HG03520 (cell line): ENCODE measurements around the gene CD82.
"Not testable (repeated sequence)": the region's sequence is repeated elsewhere in the genome, so short reads cannot be mapped to it uniquely, and the experiment has no call there.

ENCODE experiments used
- ATAC-seq: cut with Tn5 transposase; IDR thresholded peaks from one replicate; pipeline ENCODE4 v1.9.1; 2021; ENCODE audit warnings: mild to moderate bottlenecking, moderate library complexity; ENCODE audit not compliant: unreplicated experiment

CD82 gene

GRCh38 chr11:44533921-44534711 lies 31.3 kb upstream of the CD82 start:
- no peak for ATAC-seq

GRCh38 chr11:44535191-44535980 lies 30.1 kb upstream of the CD82 start:
- ATAC-seq = no peak

GRCh38 chr11:44536788-44537516 lies 28.5 kb upstream of the CD82 start:
- ATAC-seq = no peak

GRCh38 chr11:44537679-44538078 lies 27.8 kb upstream of the CD82 start:
- ATAC-seq = no peak

- peak; percentile 85 for ATAC-seq
Observed at GRCh38 chr11:44538375-44539054, 26.9 kb upstream of the CD82 start.

GRCh38 chr11:44539971-44540370 lies 25.5 kb upstream of the CD82 start:
- no peak for ATAC-seq

GRCh38 chr11:44540667-44541066 lies 24.8 kb upstream of the CD82 start:
- no peak for ATAC-seq

GRCh38 chr11:44542372-44542771 lies 23.1 kb upstream of the CD82 start:
- ATAC-seq = no peak

GRCh38 chr11:44546984-44547383 lies 18.5 kb upstream of the CD82 start:
- ATAC-seq = not testable (repeated sequence)

- not testable (repeated sequence) for ATAC-seq
Observed at GRCh38 chr11:44547534-44547933, 17.9 kb upstream of the CD82 start.

- no peak for ATAC-seq
Observed at GRCh38 chr11:44548032-44548695, 17.3 kb upstream of the CD82 start.

GRCh38 chr11:44548961-44549749 lies 16.3 kb upstream of the CD82 start:
- ATAC-seq = not testable (repeated sequence)

GRCh38 chr11:44550123-44550522 lies 15.3 kb upstream of the CD82 start:
- no peak for ATAC-seq

GRCh38 chr11:44551456-44552139 lies 13.9 kb upstream of the CD82 start:
- no peak for ATAC-seq

- ATAC-seq = no peak
Observed at GRCh38 chr11:44555031-44555800, 10.2 kb upstream of the CD82 start.

- no peak for ATAC-seq
Observed at GRCh38 chr11:44556735-44557409, 8.6 kb upstream of the CD82 start.

- no peak for ATAC-seq
Observed at GRCh38 chr11:44557464-44557863, 8.0 kb upstream of the CD82 start.
